ENCODE measurements around the gene DENND5B. TPM values are rescaled to one million over a fixed set of nuclear protein-coding genes. Genes with fewer than 3 reads are reported as not detected.
"Not testable (repeated sequence)": the region's sequence is repeated elsewhere in the genome, so short reads cannot be mapped to it uniquely, and the experiment has no call there.

The DENND5B gene
- polyA plus RNA-seq, 2 donors: 0.33 to 0.55 TPM

DNA sequence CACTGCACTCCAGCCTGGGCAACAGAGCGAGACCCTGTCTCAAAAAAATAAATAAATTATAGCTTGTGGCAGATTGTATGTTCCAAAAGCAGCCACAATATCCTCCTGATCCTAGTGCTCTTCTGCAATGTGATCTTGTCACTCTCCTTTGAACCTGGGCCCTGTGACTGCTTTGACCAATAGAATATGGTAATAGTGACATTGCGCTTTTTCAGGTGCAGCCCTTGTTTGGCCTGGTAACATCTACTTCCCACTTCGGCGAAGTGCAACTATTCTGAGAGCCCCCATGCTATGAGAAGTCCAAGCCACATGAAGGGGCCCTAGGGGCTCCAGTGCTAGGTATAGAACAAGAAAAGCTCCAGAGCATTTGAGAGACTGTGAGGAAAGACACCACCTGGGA is 31.1 kb upstream of the DENND5B start:
- Histone ChIP-seq H3K27ac (ENCODE audit: low read depth in 2 of 2, low read length in 1 of 2) (no peak overlapping the region), H3K4me3 (ENCODE audit: low read depth in 1 of 2, low read length in 2 of 2) (no peak overlapping the region), H3K36me3 (ENCODE audit: control insufficient read depth in 2 of 2, insufficient read depth in 2 of 2, low read length in 1 of 2) (no peaks in the 10 kb centered on the region), H3K9me3 (ENCODE audit: control insufficient read depth in 2 of 2, insufficient read depth in 1 of 2, low read depth in 1 of 2, low read length in 1 of 2) (no peaks in the 10 kb centered on the region), H3K27me3 (ENCODE audit: control insufficient read depth in 1 of 2, insufficient read depth in 2 of 2, low read length in 2 of 2) (no peaks in the 10 kb centered on the region), H3K4me1 (ENCODE audit: control insufficient read depth in 2 of 2, insufficient read depth in 2 of 2, low read length in 1 of 2) (no peaks in the 10 kb centered on the region)
- WGBS, 2 donors: 92 to 93% methylated on average over 4 of the region's 4 CpGs

DNA sequence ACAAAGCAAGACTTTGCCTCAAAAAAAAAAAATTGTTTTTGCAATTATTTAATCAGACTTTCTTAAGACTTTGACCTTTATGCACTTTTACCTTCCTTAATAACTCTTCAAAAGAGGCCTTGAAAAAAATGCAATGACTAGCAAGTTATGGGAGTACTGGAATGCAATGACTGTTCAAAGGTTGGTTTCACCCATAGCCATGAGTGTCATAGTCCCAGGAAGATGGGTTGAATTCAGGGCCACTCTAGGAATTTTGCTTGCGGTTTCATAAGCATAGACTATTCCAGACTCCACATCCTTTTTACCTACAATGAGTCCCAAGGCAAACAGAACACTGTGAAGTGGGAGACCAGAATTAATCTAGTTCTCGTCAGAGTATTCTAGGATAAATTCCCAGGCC is 29.4 kb upstream of the DENND5B start:
- Histone ChIP-seq H3K27me3 (ENCODE audit: control insufficient read depth in 1 of 2, insufficient read depth in 2 of 2, low read length in 2 of 2) (no peaks in the 10 kb centered on the region), H3K4me1 (ENCODE audit: control insufficient read depth in 2 of 2, insufficient read depth in 2 of 2, low read length in 1 of 2) (no peaks in the 10 kb centered on the region), H3K36me3 (ENCODE audit: control insufficient read depth in 2 of 2, insufficient read depth in 2 of 2, low read length in 1 of 2) (no peaks in the 10 kb centered on the region), H3K4me3 (ENCODE audit: low read depth in 1 of 2, low read length in 2 of 2) (no peak overlapping the region), H3K9me3 (ENCODE audit: control insufficient read depth in 2 of 2, insufficient read depth in 1 of 2, low read depth in 1 of 2, low read length in 1 of 2) (no peaks in the 10 kb centered on the region), H3K27ac (ENCODE audit: low read depth in 2 of 2, low read length in 1 of 2) (no peak overlapping the region)
- WGBS, 2 donors: 78 to 90% methylated on average over 2 of the region's 2 CpGs

DNA sequence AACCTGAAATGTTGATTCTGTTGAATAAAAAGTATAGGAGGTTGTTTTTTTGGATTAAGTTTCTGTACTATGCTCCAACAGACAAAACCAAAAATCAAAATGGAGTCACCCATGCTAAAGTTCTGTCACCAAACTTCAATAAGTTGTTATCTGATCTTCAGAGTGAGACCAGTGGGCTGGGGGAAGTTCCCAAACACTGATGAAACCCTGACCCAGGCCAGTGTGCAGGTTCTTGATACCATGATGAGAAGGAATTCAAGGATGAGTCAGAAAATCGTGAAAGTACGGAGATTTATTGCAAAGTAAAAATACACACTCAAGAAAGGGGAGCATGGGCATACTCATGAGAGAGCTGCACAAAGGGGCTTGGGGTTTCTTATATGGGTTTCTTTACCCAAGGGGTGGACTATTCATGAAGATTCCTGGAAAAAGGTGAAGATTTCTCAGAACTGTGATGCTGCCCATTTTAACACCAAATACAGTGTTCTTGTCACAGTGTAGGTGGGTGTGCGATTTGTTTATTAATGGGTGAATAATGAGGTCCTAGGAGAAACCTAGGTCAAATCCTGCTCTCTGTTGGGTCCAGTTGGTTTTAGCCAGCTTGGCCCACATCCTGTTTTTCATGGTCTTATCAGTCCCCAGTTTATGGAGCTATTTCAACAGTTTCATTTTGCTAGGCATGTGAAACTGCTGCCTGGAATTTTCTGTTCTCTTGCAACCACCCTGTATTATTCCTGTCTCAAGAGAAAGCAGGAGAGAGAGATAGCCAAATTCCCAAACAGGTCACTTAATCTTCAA is 27.5 kb upstream of the DENND5B start:
- H3K9me3 ChIP-seq (ENCODE audit: control insufficient read depth in 2 of 2, insufficient read depth in 1 of 2, low read depth in 1 of 2, low read length in 1 of 2): no peaks in the 10 kb centered on the region
- H3K27me3 ChIP-seq (ENCODE audit: control insufficient read depth in 1 of 2, insufficient read depth in 2 of 2, low read length in 2 of 2): no peaks in the 10 kb centered on the region
- no peaks in the 10 kb centered on the region for H3K4me1 ChIP-seq (ENCODE audit: control insufficient read depth in 2 of 2, insufficient read depth in 2 of 2, low read length in 1 of 2)
- no peaks in the 10 kb centered on the region for H3K36me3 ChIP-seq (ENCODE audit: control insufficient read depth in 2 of 2, insufficient read depth in 2 of 2, low read length in 1 of 2)
- no peak overlapping the region for H3K27ac ChIP-seq (ENCODE audit: low read depth in 2 of 2, low read length in 1 of 2)
- 76 to 87% methylated on average over 3 of the region's 3 CpGs for WGBS, 2 donors
- H3K4me3 ChIP-seq (ENCODE audit: low read depth in 1 of 2, low read length in 2 of 2): no peak overlapping the region

DNA sequence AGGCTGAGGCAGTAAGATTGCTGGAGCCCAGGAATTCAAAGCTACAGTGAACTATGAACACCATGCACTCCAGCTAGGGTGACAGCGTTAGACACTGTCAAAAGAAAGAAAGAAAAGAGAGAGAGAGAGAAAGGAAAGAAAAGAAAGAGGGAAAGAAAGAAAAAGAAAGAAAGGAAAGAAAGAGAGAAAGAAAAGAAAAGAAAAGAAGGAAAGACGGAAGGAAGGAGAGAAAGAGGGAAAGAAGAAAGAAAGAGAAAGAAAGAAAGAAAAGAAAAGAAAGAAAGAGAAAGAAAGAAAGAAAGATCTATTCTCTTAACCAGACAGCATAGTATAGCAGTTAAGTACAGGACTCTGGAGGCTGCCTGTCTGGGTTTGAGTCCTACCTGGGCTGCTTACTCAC is 21.9 kb upstream of the DENND5B start:
- Histone ChIP-seq H3K36me3 (ENCODE audit: control insufficient read depth in 2 of 2, insufficient read depth in 2 of 2, low read length in 1 of 2) (no peaks in the 10 kb centered on the region), H3K27ac (ENCODE audit: low read depth in 2 of 2, low read length in 1 of 2) (no peak overlapping the region), H3K9me3 (ENCODE audit: control insufficient read depth in 2 of 2, insufficient read depth in 1 of 2, low read depth in 1 of 2, low read length in 1 of 2) (no peaks in the 10 kb centered on the region), H3K4me1 (ENCODE audit: control insufficient read depth in 2 of 2, insufficient read depth in 2 of 2, low read length in 1 of 2) (no peaks in the 10 kb centered on the region), H3K4me3 (ENCODE audit: low read depth in 1 of 2, low read length in 2 of 2) (no peak overlapping the region), H3K27me3 (ENCODE audit: control insufficient read depth in 1 of 2, insufficient read depth in 2 of 2, low read length in 2 of 2) (no peaks in the 10 kb centered on the region)
- WGBS, 2 donors: 86 to 89% methylated on average over 2 of the region's 2 CpGs

DNA sequence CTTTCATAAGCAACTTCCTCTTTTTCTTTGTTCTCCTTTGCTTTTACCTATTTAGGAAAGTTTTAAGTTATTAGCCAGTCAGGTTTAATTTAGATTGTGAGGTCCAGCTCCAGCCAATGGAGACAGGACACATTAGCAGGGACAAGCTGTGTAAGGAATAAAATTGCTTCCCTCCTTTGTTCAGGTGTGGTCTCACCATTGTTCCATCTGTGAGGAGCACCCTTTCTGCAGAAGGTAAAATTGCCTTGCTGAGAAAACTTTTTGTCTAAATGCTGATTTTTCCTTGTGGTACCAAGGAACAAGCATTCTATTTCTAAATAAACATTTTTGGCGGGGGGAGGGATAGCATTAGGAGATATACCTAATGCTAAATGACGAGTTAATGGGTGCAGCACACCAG is 17.4 kb upstream of the DENND5B start:
- not testable (repeated sequence) for H3K4me3 ChIP-seq (ENCODE audit: low read depth in 1 of 2, low read length in 2 of 2); H3K27me3 ChIP-seq (ENCODE audit: control insufficient read depth in 1 of 2, insufficient read depth in 2 of 2, low read length in 2 of 2); H3K36me3 ChIP-seq (ENCODE audit: control insufficient read depth in 2 of 2, insufficient read depth in 2 of 2, low read length in 1 of 2); H3K27ac ChIP-seq (ENCODE audit: low read depth in 2 of 2, low read length in 1 of 2); H3K9me3 ChIP-seq (ENCODE audit: control insufficient read depth in 2 of 2, insufficient read depth in 1 of 2, low read depth in 1 of 2, low read length in 1 of 2); H3K4me1 ChIP-seq (ENCODE audit: control insufficient read depth in 2 of 2, insufficient read depth in 2 of 2, low read length in 1 of 2)
- 92 to 94% methylated on average over 2 of the region's 2 CpGs for WGBS, 2 donors

DNA sequence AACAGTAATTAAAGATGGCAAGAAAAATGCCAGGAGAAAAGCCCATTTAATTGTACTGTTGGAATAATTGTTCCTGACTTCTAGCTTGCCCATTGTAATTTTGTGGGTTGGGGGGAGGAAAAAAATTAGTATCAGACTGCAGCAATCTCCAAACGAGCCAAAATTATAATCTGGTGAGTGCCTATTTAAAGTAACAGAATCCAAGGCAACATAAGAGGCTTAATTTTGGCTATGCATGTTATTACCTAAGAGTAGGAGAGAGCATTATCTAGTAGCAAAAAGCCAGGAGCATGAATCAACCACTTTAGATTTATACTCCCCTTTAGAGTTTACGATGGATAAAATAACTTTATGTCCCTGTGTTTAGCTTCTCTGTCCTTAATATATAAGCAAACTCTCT is 14.6 kb upstream of the DENND5B start:
- H3K36me3 ChIP-seq (ENCODE audit: control insufficient read depth in 2 of 2, insufficient read depth in 2 of 2, low read length in 1 of 2): no peaks in the 10 kb centered on the region
- H3K4me3 ChIP-seq (ENCODE audit: low read depth in 1 of 2, low read length in 2 of 2): no peak overlapping the region
- no peak overlapping the region for H3K27ac ChIP-seq (ENCODE audit: low read depth in 2 of 2, low read length in 1 of 2)
- no peaks in the 10 kb centered on the region for H3K9me3 ChIP-seq (ENCODE audit: control insufficient read depth in 2 of 2, insufficient read depth in 1 of 2, low read depth in 1 of 2, low read length in 1 of 2)
- no peaks in the 10 kb centered on the region for H3K27me3 ChIP-seq (ENCODE audit: control insufficient read depth in 1 of 2, insufficient read depth in 2 of 2, low read length in 2 of 2)
- WGBS, 2 donors: 59 to 64% methylated on average over 2 of the region's 2 CpGs
- no peaks in the 10 kb centered on the region for H3K4me1 ChIP-seq (ENCODE audit: control insufficient read depth in 2 of 2, insufficient read depth in 2 of 2, low read length in 1 of 2)

DNA sequence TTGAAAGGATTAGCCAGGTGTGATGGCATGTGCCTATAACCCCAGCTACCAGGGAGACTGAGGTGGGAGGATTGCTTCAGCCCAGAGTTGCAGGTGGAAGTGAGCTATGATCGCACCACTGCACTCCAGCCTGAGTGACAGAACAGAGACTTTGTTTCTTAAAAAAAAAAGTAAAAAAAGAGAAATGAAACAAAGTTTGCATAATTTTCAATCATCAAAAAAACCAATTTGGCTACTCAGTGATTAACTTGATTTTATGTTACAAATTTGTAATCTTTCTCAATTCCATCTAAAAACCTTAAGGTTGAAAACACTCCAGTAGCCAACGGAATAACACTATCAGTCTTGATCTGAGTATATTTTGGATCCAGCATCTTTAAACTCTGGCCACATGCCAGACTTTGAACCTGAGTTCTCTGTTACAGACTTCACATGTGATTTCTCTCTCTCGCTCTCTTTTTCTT is 12.6 kb upstream of the DENND5B start:
- H3K36me3 ChIP-seq (ENCODE audit: control insufficient read depth in 2 of 2, insufficient read depth in 2 of 2, low read length in 1 of 2): no peaks in the 10 kb centered on the region
- H3K27ac ChIP-seq (ENCODE audit: low read depth in 2 of 2, low read length in 1 of 2): no peak overlapping the region
- WGBS, 2 donors: 79 to 83% methylated on average over 3 of the region's 3 CpGs
- no peaks in the 10 kb centered on the region for H3K9me3 ChIP-seq (ENCODE audit: control insufficient read depth in 2 of 2, insufficient read depth in 1 of 2, low read depth in 1 of 2, low read length in 1 of 2)
- no peak overlapping the region for H3K4me3 ChIP-seq (ENCODE audit: low read depth in 1 of 2, low read length in 2 of 2)
- H3K27me3 ChIP-seq (ENCODE audit: control insufficient read depth in 1 of 2, insufficient read depth in 2 of 2, low read length in 2 of 2): no peaks in the 10 kb centered on the region
- no peaks in the 10 kb centered on the region for H3K4me1 ChIP-seq (ENCODE audit: control insufficient read depth in 2 of 2, insufficient read depth in 2 of 2, low read length in 1 of 2)

DNA sequence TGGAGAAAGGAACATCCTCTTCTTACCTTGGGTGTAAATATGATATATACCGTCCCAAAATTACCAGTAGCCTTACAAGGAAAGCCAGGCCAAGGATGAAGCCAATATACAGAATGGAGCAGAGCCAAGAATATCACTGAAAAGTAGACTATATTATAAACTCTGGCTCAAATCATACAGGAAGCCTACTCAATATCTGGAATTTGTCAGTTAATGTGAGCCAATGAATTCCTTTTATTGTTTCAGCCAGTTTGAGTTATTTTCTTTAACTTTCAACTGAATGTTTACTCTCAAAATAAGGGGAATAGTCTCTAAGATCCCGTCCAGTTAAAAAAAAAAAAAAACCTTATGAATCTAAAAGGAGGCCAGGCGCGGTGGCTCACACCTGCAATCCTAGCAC is 9.8 kb upstream of the DENND5B start:
- H3K27me3 ChIP-seq (ENCODE audit: control insufficient read depth in 1 of 2, insufficient read depth in 2 of 2, low read length in 2 of 2): no peaks in the 10 kb centered on the region
- H3K9me3 ChIP-seq (ENCODE audit: control insufficient read depth in 2 of 2, insufficient read depth in 1 of 2, low read depth in 1 of 2, low read length in 1 of 2): no peaks in the 10 kb centered on the region
- H3K4me1 ChIP-seq (ENCODE audit: control insufficient read depth in 2 of 2, insufficient read depth in 2 of 2, low read length in 1 of 2): no peaks in the 10 kb centered on the region
- H3K27ac ChIP-seq (ENCODE audit: low read depth in 2 of 2, low read length in 1 of 2): no peak overlapping the region
- H3K4me3 ChIP-seq (ENCODE audit: low read depth in 1 of 2, low read length in 2 of 2): no peak overlapping the region
- no peaks in the 10 kb centered on the region for H3K36me3 ChIP-seq (ENCODE audit: control insufficient read depth in 2 of 2, insufficient read depth in 2 of 2, low read length in 1 of 2)
- 82 to 88% methylated on average over 4 of the region's 4 CpGs for WGBS, 2 donors

DNA sequence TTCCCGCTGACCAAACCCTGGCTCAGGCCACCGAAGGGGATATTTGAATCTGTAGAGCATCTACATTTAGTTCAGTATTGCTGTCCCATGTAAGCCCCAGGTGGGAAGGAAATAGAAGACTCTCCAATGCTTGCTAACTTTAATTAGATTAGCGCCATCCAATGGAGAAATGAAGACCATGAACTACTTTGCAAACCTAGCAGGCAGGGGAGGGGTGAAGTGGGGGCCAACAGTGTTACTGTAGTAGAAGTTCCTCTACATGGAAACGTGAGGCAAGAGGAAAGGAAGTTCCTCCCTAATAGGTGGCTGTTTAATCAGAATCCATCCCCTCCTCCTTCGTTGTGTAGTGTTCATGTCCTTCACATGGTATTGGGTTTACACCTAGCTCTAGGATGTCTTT is 9.3 kb upstream of the DENND5B start:
- Histone ChIP-seq H3K36me3 (ENCODE audit: control insufficient read depth in 2 of 2, insufficient read depth in 2 of 2, low read length in 1 of 2) (no peaks in the 10 kb centered on the region), H3K27ac (ENCODE audit: low read depth in 2 of 2, low read length in 1 of 2) (no peak overlapping the region), H3K27me3 (ENCODE audit: control insufficient read depth in 1 of 2, insufficient read depth in 2 of 2, low read length in 2 of 2) (no peaks in the 10 kb centered on the region), H3K4me1 (ENCODE audit: control insufficient read depth in 2 of 2, insufficient read depth in 2 of 2, low read length in 1 of 2) (no peaks in the 10 kb centered on the region), H3K9me3 (ENCODE audit: control insufficient read depth in 2 of 2, insufficient read depth in 1 of 2, low read depth in 1 of 2, low read length in 1 of 2) (no peaks in the 10 kb centered on the region), H3K4me3 (ENCODE audit: low read depth in 1 of 2, low read length in 2 of 2) (no peak overlapping the region)
- WGBS, 2 donors: 82 to 83% methylated on average over 5 of the region's 5 CpGs

DNA sequence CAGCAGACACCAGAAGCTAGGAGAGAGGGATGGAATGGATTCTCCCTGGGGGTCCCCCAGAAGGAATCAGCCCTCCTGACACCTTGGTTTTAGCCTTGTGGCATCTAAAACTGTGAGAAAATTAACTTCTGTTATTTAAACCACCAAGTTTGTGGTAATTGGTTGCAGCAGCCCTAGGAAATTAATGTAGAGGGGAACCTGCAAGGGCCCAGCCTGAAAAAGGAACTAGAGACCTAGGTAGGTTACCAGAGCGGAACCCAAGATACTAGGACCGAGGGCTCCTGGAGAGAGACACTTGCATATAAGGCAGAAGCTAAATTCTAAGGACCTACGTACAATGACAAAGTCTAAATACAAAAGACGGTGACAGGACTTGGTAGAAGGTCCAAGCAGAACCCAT is 8.1 kb upstream of the DENND5B start:
- WGBS, 2 donors: 95 to 97% methylated on average over 4 of the region's 4 CpGs
- no peaks in the 10 kb centered on the region for H3K36me3 ChIP-seq (ENCODE audit: control insufficient read depth in 2 of 2, insufficient read depth in 2 of 2, low read length in 1 of 2)
- H3K4me3 ChIP-seq (ENCODE audit: low read depth in 1 of 2, low read length in 2 of 2): no peak overlapping the region
- H3K27me3 ChIP-seq (ENCODE audit: control insufficient read depth in 1 of 2, insufficient read depth in 2 of 2, low read length in 2 of 2): no peaks in the 10 kb centered on the region
- no peaks in the 10 kb centered on the region for H3K4me1 ChIP-seq (ENCODE audit: control insufficient read depth in 2 of 2, insufficient read depth in 2 of 2, low read length in 1 of 2)
- no peak overlapping the region for H3K27ac ChIP-seq (ENCODE audit: low read depth in 2 of 2, low read length in 1 of 2)
- no peaks in the 10 kb centered on the region for H3K9me3 ChIP-seq (ENCODE audit: control insufficient read depth in 2 of 2, insufficient read depth in 1 of 2, low read depth in 1 of 2, low read length in 1 of 2)

All from esophagus (tissue), 2 donors.